Astrocyte of the cerebellum (primary cell): Measurements from ENCODE around the gene DAP3.
"Not testable (repeated sequence)": the region's sequence is repeated elsewhere in the genome, so short reads cannot be mapped to it uniquely, and the experiment has no call there.

Experiments used
- DNase-seq: peaks from one replicate; pipeline ENCODE4 v3.0.0-alpha.2; 2011; ENCODE audit warnings: low read depth
- H3K4me3 ChIP-seq: 2 replicates; pipeline ENCODE4 v1.5.1; 2011; ENCODE audit warnings: mild to moderate bottlenecking, low read depth, low read length, moderate library complexity
- in situ Hi-C: cut with HindIII; loops from 2 replicates; pipeline ENCODE4 v1.10.0; 2017; ENCODE audit warnings: low sequenced_read_pairs
- TF ChIP-seq, protein P1 (sequence below): IDR thresholded peaks from 2 replicates; pipeline ENCODE4 v1.5.1; 2012; ENCODE audit warnings: low read length, low read depth, moderate library complexity, mild to moderate bottlenecking; ENCODE audit errors: missing control alignments

The DAP3 gene

DNA sequence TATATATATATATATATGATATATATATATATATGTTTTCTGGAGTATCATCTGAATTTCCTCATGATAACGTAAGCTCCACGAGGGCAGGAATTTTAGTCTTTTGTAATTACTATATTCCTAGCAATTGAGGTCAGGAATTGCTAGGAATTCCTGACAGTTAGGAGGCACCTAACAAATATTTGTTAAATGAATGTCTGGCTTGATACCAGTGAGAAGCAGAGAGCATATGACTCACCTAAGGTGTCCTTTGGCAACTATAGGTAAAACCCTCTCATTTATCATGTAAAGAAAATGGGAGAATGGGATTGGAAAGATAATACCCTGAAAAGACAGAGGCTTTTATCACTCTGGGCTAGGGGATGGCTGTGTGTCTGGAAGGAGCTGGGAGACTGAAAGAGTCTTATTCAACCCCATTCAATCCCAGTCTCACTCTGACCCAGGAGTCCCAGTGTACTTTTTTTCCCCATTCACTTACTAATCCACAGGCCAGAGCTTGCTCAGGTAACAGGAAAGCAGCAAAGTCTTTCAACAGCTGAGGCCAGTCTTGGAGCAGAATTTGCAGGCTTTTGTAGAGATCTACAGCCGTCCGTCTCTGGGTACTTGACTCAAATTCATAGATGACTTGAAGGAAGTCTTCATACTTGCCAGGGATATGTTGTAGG, 71.2 kb downstream of the DAP3 start:
- H3K4me3 ChIP-seq = no peak overlapping the region
- in situ Hi-C loops = no loop called here
- no peak for DNase-seq

DNA sequence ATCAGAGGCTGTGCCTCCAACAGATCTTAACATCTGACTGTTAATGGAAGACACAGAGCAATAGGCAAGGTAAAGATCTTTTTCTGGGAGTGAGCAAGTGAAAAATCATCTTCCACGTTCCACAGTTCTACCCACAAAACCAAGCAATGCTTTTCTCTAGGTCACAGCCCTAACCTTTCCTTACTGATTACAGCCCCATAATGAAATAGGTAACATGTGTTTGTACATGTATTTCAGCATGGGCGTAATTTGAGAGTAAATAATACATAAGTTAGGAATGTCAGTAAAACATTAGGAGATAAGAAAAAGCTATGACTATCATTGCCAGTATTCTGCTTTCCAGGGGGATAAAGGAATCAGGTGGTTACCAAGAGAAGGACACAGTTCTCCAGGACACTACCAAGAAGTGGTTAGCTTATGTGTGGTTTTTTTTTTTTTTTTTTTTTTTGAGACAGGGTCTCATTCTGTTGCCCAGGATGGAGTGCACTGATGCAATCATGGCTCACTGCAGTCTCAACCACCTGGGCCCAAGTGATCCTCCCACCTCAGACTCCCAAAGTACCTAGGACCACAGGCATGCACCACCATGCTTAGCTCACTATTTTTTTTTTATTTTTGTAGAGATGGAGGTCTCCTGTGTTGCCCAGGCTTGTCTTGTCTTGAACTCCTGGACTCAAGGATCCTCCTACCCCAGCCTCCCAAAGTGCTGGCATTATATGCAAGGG, 72.0 kb downstream of the DAP3 start:
- in situ Hi-C loops = no loop called here
- DNase-seq = no peak

More for the DNA sequence above, 71.2 kb downstream of the DAP3 start:
- TF ChIP-seq, protein P1, sequence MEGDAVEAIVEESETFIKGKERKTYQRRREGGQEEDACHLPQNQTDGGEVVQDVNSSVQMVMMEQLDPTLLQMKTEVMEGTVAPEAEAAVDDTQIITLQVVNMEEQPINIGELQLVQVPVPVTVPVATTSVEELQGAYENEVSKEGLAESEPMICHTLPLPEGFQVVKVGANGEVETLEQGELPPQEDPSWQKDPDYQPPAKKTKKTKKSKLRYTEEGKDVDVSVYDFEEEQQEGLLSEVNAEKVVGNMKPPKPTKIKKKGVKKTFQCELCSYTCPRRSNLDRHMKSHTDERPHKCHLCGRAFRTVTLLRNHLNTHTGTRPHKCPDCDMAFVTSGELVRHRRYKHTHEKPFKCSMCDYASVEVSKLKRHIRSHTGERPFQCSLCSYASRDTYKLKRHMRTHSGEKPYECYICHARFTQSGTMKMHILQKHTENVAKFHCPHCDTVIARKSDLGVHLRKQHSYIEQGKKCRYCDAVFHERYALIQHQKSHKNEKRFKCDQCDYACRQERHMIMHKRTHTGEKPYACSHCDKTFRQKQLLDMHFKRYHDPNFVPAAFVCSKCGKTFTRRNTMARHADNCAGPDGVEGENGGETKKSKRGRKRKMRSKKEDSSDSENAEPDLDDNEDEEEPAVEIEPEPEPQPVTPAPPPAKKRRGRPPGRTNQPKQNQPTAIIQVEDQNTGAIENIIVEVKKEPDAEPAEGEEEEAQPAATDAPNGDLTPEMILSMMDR = no peak

DNA sequence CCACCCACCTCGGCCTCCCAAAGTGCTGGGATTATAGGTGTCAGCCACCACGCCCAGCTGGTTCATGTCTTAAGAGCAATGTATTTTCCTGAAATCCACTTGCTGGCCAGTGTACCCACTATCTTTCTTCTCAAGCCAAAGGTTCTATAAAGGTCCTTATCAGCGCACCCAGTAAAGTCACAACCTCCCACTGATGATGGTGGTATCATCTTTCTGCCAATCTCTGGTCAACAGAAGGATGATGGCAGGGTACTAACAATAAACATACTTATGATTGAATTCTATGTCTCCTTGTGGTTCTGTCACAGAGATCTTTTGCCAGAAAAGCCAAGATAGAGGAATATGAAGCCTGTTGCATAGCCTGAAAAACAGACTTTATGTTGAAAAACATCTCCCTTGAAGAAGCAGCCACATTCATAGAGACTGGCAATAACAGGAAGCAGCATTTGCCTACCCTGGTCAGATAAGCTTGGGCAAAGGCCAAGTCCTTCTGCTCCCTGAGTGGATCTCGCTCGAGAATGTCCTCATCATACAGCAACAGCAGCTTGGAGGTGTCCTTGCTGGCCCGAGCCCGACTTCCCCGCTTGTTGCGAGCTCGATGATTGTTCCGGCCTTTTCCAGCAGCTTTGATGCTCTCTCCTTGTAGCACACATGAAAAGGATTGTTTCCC, 73.0 kb downstream of the DAP3 start:
- no peak for DNase-seq
- TF ChIP-seq, protein P1 = no peak
- H3K4me3 ChIP-seq = no peak overlapping the region
- in situ Hi-C loops = no loop called here

More for the DNA sequence above, 72.0 kb downstream of the DAP3 start:
- TF ChIP-seq, protein P1 = no peak
- H3K4me3 ChIP-seq = no peak overlapping the region

DNA sequence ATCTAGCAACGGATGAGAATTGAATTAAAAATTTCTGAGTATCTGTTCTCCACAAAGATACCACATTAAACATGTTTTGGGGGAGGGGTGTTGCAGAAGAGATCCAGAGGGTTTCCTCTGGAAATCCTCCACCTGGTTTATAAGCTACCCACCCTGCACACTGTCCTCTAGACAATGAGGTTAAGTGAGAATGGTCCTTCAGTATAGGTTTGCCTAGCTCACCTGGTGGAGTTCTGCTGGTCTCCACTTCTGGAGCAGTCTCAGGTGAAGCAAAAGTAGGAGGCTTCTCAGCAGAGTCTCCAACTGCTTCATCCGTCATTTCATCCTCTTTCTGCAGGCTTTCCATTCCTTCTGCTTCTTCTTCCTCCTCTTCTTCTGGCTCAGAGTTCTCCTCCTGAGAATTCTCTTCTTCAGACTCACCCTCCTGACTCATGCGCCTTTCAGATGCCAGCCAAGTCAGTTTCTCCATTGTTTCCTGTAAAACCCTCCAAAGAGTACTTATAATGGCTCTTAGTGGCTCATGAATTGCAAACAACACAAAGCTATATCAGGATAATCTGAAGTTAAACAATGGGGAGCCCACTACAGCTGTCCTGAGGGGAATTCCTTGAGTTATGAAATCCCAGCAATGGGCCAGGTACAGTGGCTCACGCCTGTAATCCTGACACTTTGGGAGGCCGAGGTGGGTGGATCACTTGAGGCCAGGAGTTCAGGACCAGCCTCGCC, 74.4 kb downstream of the DAP3 start:
- DNase-seq = peak; percentile 79
- in situ Hi-C loops, H3K4me3 ChIP-seq: not testable (repeated sequence)

DNA sequence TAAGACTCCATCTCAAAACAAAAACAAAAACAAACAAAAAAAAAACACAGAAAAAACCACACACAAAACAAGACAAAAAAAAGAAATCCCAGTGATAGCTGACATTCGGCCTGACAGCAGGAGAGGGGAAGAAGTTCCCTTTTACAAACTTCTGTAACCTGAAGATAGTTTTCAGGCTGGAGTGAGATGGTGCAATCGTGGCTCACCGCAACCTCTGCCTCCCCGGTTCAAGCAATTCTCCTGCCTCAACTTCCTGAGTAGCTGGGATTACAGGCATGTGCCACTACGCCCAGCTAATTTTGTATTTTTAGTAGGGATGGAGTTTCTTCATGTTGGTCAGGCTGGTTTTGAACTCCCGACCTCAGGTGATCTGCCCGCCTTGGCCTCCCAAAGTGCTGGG, 75.1 kb downstream of the DAP3 start:
- in situ Hi-C loops, DNase-seq: not testable (repeated sequence)

GRCh38 chr1:155767399-155767989, 78.6 kb downstream of the DAP3 start:
- H3K4me3 ChIP-seq, in situ Hi-C loops, DNase-seq: not testable (repeated sequence)

More for the DNA sequence above, 75.1 kb downstream of the DAP3 start:
- not testable (repeated sequence) for H3K4me3 ChIP-seq

DNA sequence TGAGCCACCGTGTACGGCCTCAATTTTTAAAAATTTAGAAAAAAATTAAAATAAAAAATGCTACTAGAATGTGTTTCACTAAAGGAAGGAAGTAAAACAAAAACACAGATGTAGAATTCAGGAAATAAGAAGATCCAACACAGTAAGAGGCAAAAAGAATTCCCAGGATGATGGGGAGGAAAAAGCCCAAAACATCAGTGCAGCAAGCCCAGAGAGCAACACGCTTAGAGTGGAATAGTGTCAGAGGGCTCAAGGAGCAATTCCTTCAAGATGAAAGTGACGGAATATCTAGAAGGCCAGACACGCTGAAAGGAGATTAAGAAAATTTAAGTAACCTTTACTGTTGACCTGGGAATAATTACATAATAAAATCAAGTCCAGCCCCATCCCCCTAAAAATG, 80.4 kb downstream of the DAP3 start:
- TF ChIP-seq, protein P1 = no peak
- in situ Hi-C loops = no loop called here
- no peak for DNase-seq
- no peak overlapping the region for H3K4me3 ChIP-seq
